Measurements from ENCODE around the gene MAPKAP1.

MAPKAP1 gene

GRCh38 chr9:125609744-125610143, 97.3 kb downstream of the MAPKAP1 start:
- TF ChIP-seq EP300 (IDR thresholded peaks at IDR 0.05; ENCODE audit: borderline replicate concordance) (no peak), EGR1 (IDR thresholded peaks at IDR 0.05) (no peak), NFIC (IDR thresholded peaks at IDR 0.05) (no peak), MAX (IDR thresholded peaks at IDR 0.05) (no peak)

GRCh38 chr9:125608489-125609224, 98.4 kb downstream of the MAPKAP1 start:
- TF ChIP-seq CEBPB (IDR thresholded peaks at IDR 0.05): no peak
- TF ChIP-seq USF1 (IDR thresholded peaks at IDR 0.05): no peak
- no peak for TF ChIP-seq ZBTB7A (IDR thresholded peaks at IDR 0.05; ENCODE audit: low read depth)
- TF ChIP-seq CREB1 (IDR thresholded peaks at IDR 0.05; ENCODE audit: low read depth): no peak
- no peak for TF ChIP-seq MAX (IDR thresholded peaks at IDR 0.05)
- no peak for TF ChIP-seq REST (IDR thresholded peaks at IDR 0.05; ENCODE audit: low read depth)
- TF ChIP-seq NFIC (IDR thresholded peaks at IDR 0.05): no peak
- no peak for TF ChIP-seq TAF1 (IDR thresholded peaks at IDR 0.05; ENCODE audit: low read depth)
- no peak for TF ChIP-seq FOXM1 (IDR thresholded peaks at IDR 0.05; ENCODE audit: borderline replicate concordance, low read depth)

- TF ChIP-seq TCF12 (IDR thresholded peaks at IDR 0.05; ENCODE audit: low read depth) (no peak), ZBTB7A (IDR thresholded peaks at IDR 0.05; ENCODE audit: low read depth) (no peak), YY1 (IDR thresholded peaks at IDR 0.05; ENCODE audit: low read depth) (no peak), EP300 (IDR thresholded peaks at IDR 0.05; ENCODE audit: borderline replicate concordance) (no peak)
Observed at GRCh38 chr9:125604196-125604595, 102.8 kb downstream of the MAPKAP1 start.

- TF ChIP-seq EP300 (IDR thresholded peaks at IDR 0.05; ENCODE audit: borderline replicate concordance) (no peak), REST (IDR thresholded peaks at IDR 0.05; ENCODE audit: low read depth) (no peak), USF1 (IDR thresholded peaks at IDR 0.05) (no peak), TAF1 (IDR thresholded peaks at IDR 0.05; ENCODE audit: low read depth) (no peak), YY1 (IDR thresholded peaks at IDR 0.05; ENCODE audit: low read depth) (no peak), EGR1 (IDR thresholded peaks at IDR 0.05) (no peak), CEBPB (IDR thresholded peaks at IDR 0.05) (no peak), MAX (IDR thresholded peaks at IDR 0.05) (no peak)
Observed at GRCh38 chr9:125603478-125604021, 103.5 kb downstream of the MAPKAP1 start.

- TF ChIP-seq RAD21 (IDR thresholded peaks at IDR 0.05; ENCODE audit: low read depth): 0 out of 2 replicates have a peak, but pooled peaks have one; percentile 9
- TF ChIP-seq USF1 (IDR thresholded peaks at IDR 0.05): no peak
Observed at GRCh38 chr9:125601961-125602360, 105.0 kb downstream of the MAPKAP1 start.

- TF ChIP-seq YY1 (IDR thresholded peaks at IDR 0.05; ENCODE audit: low read depth) (no peak), TEAD4 (IDR thresholded peaks at IDR 0.05) (no peak), EP300 (IDR thresholded peaks at IDR 0.05; ENCODE audit: borderline replicate concordance) (no peak), TCF12 (IDR thresholded peaks at IDR 0.05; ENCODE audit: low read depth) (no peak), RAD21 (IDR thresholded peaks at IDR 0.05; ENCODE audit: low read depth) (no peak), CREB1 (IDR thresholded peaks at IDR 0.05; ENCODE audit: low read depth) (no peak), EGR1 (IDR thresholded peaks at IDR 0.05) (no peak), CEBPB (IDR thresholded peaks at IDR 0.05) (no peak), MAX (IDR thresholded peaks at IDR 0.05) (no peak), REST (IDR thresholded peaks at IDR 0.05; ENCODE audit: low read depth) (no peak), FOXM1 (IDR thresholded peaks at IDR 0.05; ENCODE audit: borderline replicate concordance, low read depth) (no peak), TAF1 (IDR thresholded peaks at IDR 0.05; ENCODE audit: low read depth) (no peak), NFIC (IDR thresholded peaks at IDR 0.05) (no peak), USF1 (IDR thresholded peaks at IDR 0.05) (no peak), ZBTB7A (IDR thresholded peaks at IDR 0.05; ENCODE audit: low read depth) (no peak)
Observed at GRCh38 chr9:125600194-125600593, 106.8 kb downstream of the MAPKAP1 start.
